DND-41 (cell line): Measurements from ENCODE around the gene CRBN.

Experiments used
- ATAC-seq: fragments of 200-7000 bp; cut with Tn5 transposase; 3 replicates; pipeline ENCODE4 v1.9.1; 2021; ENCODE audit warnings: low read depth; ENCODE audit not compliant: insufficient read depth
- DNase-seq: peaks from one replicate; pipeline ENCODE4 v3.0.0-alpha.2; 2020
- H2AFZ ChIP-seq: 2 replicates; pipeline ENCODE4 v1.6.0; 2012; ENCODE audit warnings: low read depth, low read length
- H3K27ac ChIP-seq: 2 replicates; pipeline ENCODE4 v1.5.1; 2012; ENCODE audit warnings: low read length, inconsistent platforms
- H3K27me3 ChIP-seq: fragments of 200-600 bp; sonication (generic); 2 replicates; pipeline ENCODE4 v1.6.0; 2012; ENCODE audit warnings: low read length, mild to moderate bottlenecking, inconsistent platforms; ENCODE audit not compliant: insufficient read depth, poor library complexity
- H3K36me3 ChIP-seq: 2 replicates; pipeline ENCODE4 v1.5.1; 2012; ENCODE audit warnings: low read length, inconsistent platforms; ENCODE audit not compliant: insufficient read depth
- H3K4me1 ChIP-seq: 2 replicates; pipeline ENCODE4 v1.5.1; 2012; ENCODE audit warnings: mild to moderate bottlenecking, low read length; ENCODE audit not compliant: insufficient read depth
- H3K4me2 ChIP-seq: 2 replicates; pipeline ENCODE4 v1.6.0; 2012; ENCODE audit warnings: mild to moderate bottlenecking, moderate library complexity, low read length, inconsistent platforms; ENCODE audit not compliant: insufficient read depth
- H3K4me3 ChIP-seq, 2 experiments: fragments of 200-600 bp in 1 of 2; shearing (Covaris generic) in 1 of 2; 2 replicates each; pipeline ENCODE4 v1.5.1; 2012 to 2016; ENCODE audit warnings: inconsistent platforms in 2 of 2, low read length in 2 of 2, mild to moderate bottlenecking in 2 of 2, low read depth in 1 of 2, moderate library complexity in 1 of 2
- H3K79me2 ChIP-seq: 2 replicates; pipeline ENCODE4 v1.6.0; 2012; ENCODE audit warnings: low read length, inconsistent platforms; ENCODE audit not compliant: insufficient read depth
- H3K9ac ChIP-seq: 2 replicates; pipeline ENCODE4 v1.6.0; 2012; ENCODE audit warnings: low read depth, mild to moderate bottlenecking, inconsistent platforms, low read length, moderate library complexity
- H3K9me3 ChIP-seq: 2 replicates; pipeline ENCODE4 v1.5.1; 2012; ENCODE audit warnings: low read length, moderate library complexity, mild to moderate bottlenecking, inconsistent platforms; ENCODE audit not compliant: insufficient read depth, severe bottlenecking
- H4K20me1 ChIP-seq: 2 replicates; pipeline ENCODE4 v1.6.0; 2012; ENCODE audit warnings: low read length; ENCODE audit not compliant: insufficient read depth
- EZH2 ChIP-seq: IDR thresholded peaks from 3 replicates; pipeline ENCODE4 v1.6.1; 2012; ENCODE audit warnings: borderline replicate concordance, low read depth, mild to moderate bottlenecking, moderate library complexity, low read length, inconsistent platforms; ENCODE audit not compliant: severe bottlenecking
- TF ChIP-seq, protein P1 (sequence below): IDR thresholded peaks from 2 replicates; pipeline ENCODE4 v1.5.1; 2012; ENCODE audit warnings: borderline replicate concordance, low read length, moderate library complexity, mild to moderate bottlenecking; ENCODE audit not compliant: poor library complexity, severe bottlenecking; ENCODE audit errors: extremely low read depth

CRBN gene

GRCh38 chr3:3133500-3133899 lies 46.0 kb downstream of the CRBN start:
- Histone ChIP-seq H4K20me1 (peaks cover 40% of the 10 kb centered on the region), H3K9ac (no peak overlapping the region), H3K36me3 (peaks cover 80% of the 10 kb centered on the region), H3K4me3 (no peak overlapping the region), H2AFZ (no peak overlapping the region), H3K4me1 (peaks cover 17% of the 10 kb centered on the region), H3K27ac (no peak overlapping the region), H3K9me3 (no peaks in the 10 kb centered on the region), H3K79me2 (peaks cover 85% of the 10 kb centered on the region), H3K4me2 (no peak overlapping the region), H3K27me3 (no peaks in the 10 kb centered on the region)
- DNase-seq (no peak), ATAC-seq (0 out of 3 replicates have a peak, but pooled peaks have one; percentile 26)
- no peak for TF ChIP-seq EZH2
- TF ChIP-seq, protein P1, sequence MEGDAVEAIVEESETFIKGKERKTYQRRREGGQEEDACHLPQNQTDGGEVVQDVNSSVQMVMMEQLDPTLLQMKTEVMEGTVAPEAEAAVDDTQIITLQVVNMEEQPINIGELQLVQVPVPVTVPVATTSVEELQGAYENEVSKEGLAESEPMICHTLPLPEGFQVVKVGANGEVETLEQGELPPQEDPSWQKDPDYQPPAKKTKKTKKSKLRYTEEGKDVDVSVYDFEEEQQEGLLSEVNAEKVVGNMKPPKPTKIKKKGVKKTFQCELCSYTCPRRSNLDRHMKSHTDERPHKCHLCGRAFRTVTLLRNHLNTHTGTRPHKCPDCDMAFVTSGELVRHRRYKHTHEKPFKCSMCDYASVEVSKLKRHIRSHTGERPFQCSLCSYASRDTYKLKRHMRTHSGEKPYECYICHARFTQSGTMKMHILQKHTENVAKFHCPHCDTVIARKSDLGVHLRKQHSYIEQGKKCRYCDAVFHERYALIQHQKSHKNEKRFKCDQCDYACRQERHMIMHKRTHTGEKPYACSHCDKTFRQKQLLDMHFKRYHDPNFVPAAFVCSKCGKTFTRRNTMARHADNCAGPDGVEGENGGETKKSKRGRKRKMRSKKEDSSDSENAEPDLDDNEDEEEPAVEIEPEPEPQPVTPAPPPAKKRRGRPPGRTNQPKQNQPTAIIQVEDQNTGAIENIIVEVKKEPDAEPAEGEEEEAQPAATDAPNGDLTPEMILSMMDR: no peak

DNA sequence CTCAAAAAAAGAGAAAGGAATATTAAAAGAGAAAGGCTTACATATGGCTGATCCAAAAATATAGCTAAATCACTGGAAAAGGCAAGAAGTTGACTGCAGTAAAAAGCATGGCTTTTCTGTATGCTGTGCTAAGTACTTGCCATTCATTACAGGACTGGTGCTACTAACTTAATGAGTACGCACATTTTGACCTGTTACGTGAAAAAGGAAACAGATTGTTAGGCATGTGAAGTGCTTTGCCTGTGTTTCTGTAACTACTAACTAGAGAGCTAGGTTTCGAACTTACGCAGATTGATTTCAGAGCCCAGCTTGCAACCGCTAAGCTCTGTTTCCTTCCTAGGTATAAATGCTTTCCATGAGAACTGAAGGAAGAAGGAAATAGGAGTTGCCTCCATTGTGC lies 49.9 kb downstream of the CRBN start:
- Histone ChIP-seq H4K20me1 (peaks cover 12% of the 10 kb centered on the region), H3K27ac (no peak overlapping the region; the same call in 1 of the 2 replicates), H3K9ac (no peak overlapping the region), H3K4me1 (peaks cover 38% of the 10 kb centered on the region), H3K4me3 (peak overlapping the region in 1 of 2 experiments; percentile 4; a peak in 1 of 4 replicates), H3K9me3 (no peaks in the 10 kb centered on the region), H3K27me3 (no peaks in the 10 kb centered on the region), H3K36me3 (peaks cover 43% of the 10 kb centered on the region), H3K4me2 (peak overlapping the region; percentile 79; the same call in 1 of the 2 replicates), H3K79me2 (peaks cover 74% of the 10 kb centered on the region), H2AFZ (no peak overlapping the region)
- DNase-seq: no peak
- TF ChIP-seq, protein P1: no peak
- TF ChIP-seq EZH2: no peak
- ATAC-seq: no peak

DNA sequence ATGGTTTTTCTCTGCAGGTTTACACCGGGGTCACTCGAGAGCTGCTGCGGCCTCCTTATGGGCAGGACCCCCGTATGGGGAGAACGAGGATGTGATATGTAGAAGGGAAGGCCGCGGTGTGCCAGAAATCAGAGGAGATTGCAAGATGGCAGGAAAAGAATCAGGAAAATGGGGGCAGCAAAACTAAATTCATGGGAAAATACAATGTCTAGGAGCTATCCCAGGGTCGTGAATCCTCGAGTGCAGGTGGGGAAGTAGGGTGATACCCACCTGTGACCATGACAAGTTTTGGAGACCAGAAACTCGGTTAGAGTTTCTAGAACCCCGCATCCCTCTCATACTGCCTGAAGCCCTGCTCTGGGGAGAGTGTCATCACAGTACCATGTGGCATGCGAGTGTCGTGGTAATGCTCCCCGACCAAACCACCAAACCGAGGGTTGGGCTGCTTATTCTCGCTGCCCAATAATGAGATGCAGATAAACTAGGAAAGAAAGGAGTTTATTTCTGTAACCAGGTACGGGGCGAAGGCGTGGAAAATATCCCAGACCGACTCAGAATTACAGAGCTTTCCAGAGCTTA lies 52.0 kb downstream of the CRBN start:
- peak; percentile 42 for DNase-seq
- Histone ChIP-seq H3K4me1 (peaks cover 38% of the 10 kb centered on the region), H3K4me3 (peak overlapping the region; percentile 60 to 69), H3K9ac (peak overlapping the region; percentile 92), H2AFZ (peak overlapping the region; percentile 99), H3K27ac (peak overlapping the region; percentile 94), H3K27me3 (no peaks in the 10 kb centered on the region), H3K36me3 (peaks cover 29% of the 10 kb centered on the region), H3K79me2 (peaks cover 53% of the 10 kb centered on the region), H3K4me2 (peak overlapping the region; percentile 79), H4K20me1 (peaks cover 3% of the 10 kb centered on the region), H3K9me3 (no peaks in the 10 kb centered on the region)
- TF ChIP-seq, protein P1: no peak
- TF ChIP-seq EZH2: no peak
- ATAC-seq: peak; percentile 29
